SK-N-SH (cell line): ENCODE data around the gene GLG1. TPM values are rescaled to one million over a fixed set of nuclear protein-coding genes. Genes with fewer than 3 reads are reported as not detected.

Experiments used
- CTCF ChIA-PET: fragments of 300-600, 350-600 bp; formaldehyde crosslinking; extraction: SDS; loops from one replicate; lab custom pipeline; 2021; lab: Yijun Ruan, JAX
- POLR2A ChIA-PET: fragments of 350-600 bp; sonication (Branson Sonifier 250); formaldehyde crosslinking; extraction: SDS; loops from one replicate; lab custom pipeline; 2020; ENCODE audit warnings: antibody characterized with exemption, inconsistent platforms; lab: Yijun Ruan, JAX
- DNase-seq: peaks from one replicate; pipeline ENCODE4 v3.0.0; 2012
- H2AFZ ChIP-seq: fragments of 200-600 bp; sonication (generic); 2 replicates; pipeline ENCODE4 v1.8.1; 2016; ENCODE audit warnings: antibody characterized with exemption, mild to moderate bottlenecking, low read depth
- H3F3A ChIP-seq: fragments of 200-600 bp; sonication (generic); replicated peaks from 2 replicates; pipeline ENCODE3; 2016; ENCODE audit warnings: antibody characterized with exemption, mild to moderate bottlenecking; ENCODE audit not compliant: insufficient read depth
- H3K27ac ChIP-seq, 2 experiments: fragments of 200-500 bp in 1 of 2; fragments of 200-600 bp in 1 of 2; sonication (Bioruptor generic) in 1 of 2; sonication (generic), shearing (Covaris generic) in 1 of 2; 2 replicates each; pipeline versions ENCODE4 v1.5.1 to v1.6.1; 2014 to 2016; ENCODE audit warnings: low read depth in 2 of 2, inconsistent platforms in 1 of 2, low read length in 1 of 2, mild to moderate bottlenecking in 1 of 2, mixed read lengths in 1 of 2
- H3K27me3 ChIP-seq: fragments of 200-600 bp; sonication (generic), shearing (Covaris generic); 2 replicates; pipeline ENCODE4 v1.6.1; 2016; ENCODE audit warnings: mixed run types; ENCODE audit not compliant: insufficient read depth
- H3K36me3 ChIP-seq, 2 experiments: fragments of 200-500 bp in 1 of 2; fragments of 200-600 bp in 1 of 2; sonication (Bioruptor generic) in 1 of 2; sonication (generic) in 1 of 2; replicated peaks in 1 of 2; 2 replicates each; pipeline versions ENCODE3 to v1.5.1; 2014 to 2016; ENCODE audit warnings: low read length in 1 of 2, mild to moderate bottlenecking in 1 of 2; ENCODE audit not compliant: insufficient read depth in 2 of 2, control insufficient read depth in 1 of 2
- H3K4me1 ChIP-seq, 2 experiments: fragments of 200-500 bp in 1 of 2; fragments of 200-600 bp in 1 of 2; sonication (Bioruptor generic) in 1 of 2; sonication (generic), shearing (Covaris generic) in 1 of 2; 2 replicates each; pipeline versions ENCODE4 v1.5.1 to v1.6.1; 2014 to 2016; ENCODE audit warnings: low read depth in 1 of 2, low read length in 1 of 2, mixed run types in 1 of 2; ENCODE audit not compliant: insufficient read depth in 2 of 2, control insufficient read depth in 1 of 2
- H3K4me2 ChIP-seq: fragments of 200-600 bp; sonication (generic), shearing (Covaris generic); 2 replicates; pipeline ENCODE4 v1.6.1; 2017; ENCODE audit warnings: mixed run types
- H3K4me3 ChIP-seq, 2 experiments: fragments of 200-500 bp in 1 of 2; fragments of 200-600 bp in 1 of 2; sonication (Bioruptor generic) in 1 of 2; sonication (generic), shearing (Covaris generic) in 1 of 2; 2 replicates each; pipeline versions ENCODE4 v1.5.1 to v1.8.1; 2014 to 2016; ENCODE audit warnings: low read depth in 2 of 2, inconsistent platforms in 1 of 2, low read length in 1 of 2, mild to moderate bottlenecking in 1 of 2, mixed read lengths in 1 of 2, moderate library complexity in 1 of 2
- H3K79me2 ChIP-seq: fragments of 200-600 bp; sonication (generic); 2 replicates; pipeline ENCODE4 v1.8.1; 2017; ENCODE audit warnings: mild to moderate bottlenecking; ENCODE audit not compliant: insufficient read depth
- H3K9ac ChIP-seq: fragments of 200-600 bp; sonication (generic); 2 replicates; pipeline ENCODE4 v1.6.1; 2017; ENCODE audit warnings: mixed run types
- H3K9me2 ChIP-seq: fragments of 200-600 bp; sonication (generic); 2 replicates; pipeline ENCODE4 v1.6.1; 2017; ENCODE audit warnings: mixed run types
- H3K9me3 ChIP-seq: fragments of 200-600 bp; sonication (generic); 2 replicates; pipeline ENCODE4 v1.6.1; 2017; ENCODE audit warnings: mixed run types, mild to moderate bottlenecking, moderate library complexity
- H4K20me1 ChIP-seq: fragments of 200-600 bp; sonication (generic); 2 replicates; pipeline ENCODE4 v1.6.1; 2017; ENCODE audit warnings: mild to moderate bottlenecking, mixed run types; ENCODE audit not compliant: insufficient read depth
- EZH2phosphoT487 ChIP-seq: fragments of 200-600 bp; sonication (generic); IDR thresholded peaks from 2 replicates; pipeline ENCODE4 v1.6.1; 2017; ENCODE audit warnings: low read depth, mixed run types, mild to moderate bottlenecking, antibody characterized with exemption, moderate library complexity, borderline replicate concordance
- FOXM1 ChIP-seq: IDR thresholded peaks from 2 replicates; pipeline ENCODE4 v1.4.0; 2012; ENCODE audit warnings: low read depth, mild to moderate bottlenecking
- GABPA ChIP-seq: IDR thresholded peaks from 2 replicates; pipeline ENCODE4 v1.4.0; 2012; ENCODE audit warnings: low read depth, mild to moderate bottlenecking
- GATA2 ChIP-seq: sonication (generic); formaldehyde crosslinking; IDR thresholded peaks from 2 replicates; pipeline ENCODE4 v1.5.0; 2020; ENCODE audit warnings: mild to moderate bottlenecking, missing genetic modification reagents
- JUND ChIP-seq: IDR thresholded peaks from 2 replicates; pipeline ENCODE4 v1.4.0; 2012
- MEF2A ChIP-seq: IDR thresholded peaks from 2 replicates; pipeline ENCODE4 v1.4.0; 2012; ENCODE audit warnings: low read depth, borderline replicate concordance
- MXI1 ChIP-seq: IDR thresholded peaks from 2 replicates; pipeline ENCODE4 v1.6.1; 2012; ENCODE audit warnings: mild to moderate bottlenecking, low read depth, low read length, improper control_type of control experiment
- PBX3 ChIP-seq: IDR thresholded peaks from 2 replicates; pipeline ENCODE4; 2012
- POLR2AphosphoS5 ChIP-seq: IDR thresholded peaks from 2 replicates; pipeline ENCODE4 v1.6.1; 2012; ENCODE audit warnings: low read depth, low read length
- RAD21 ChIP-seq: IDR thresholded peaks from 2 replicates; pipeline ENCODE4 v1.6.1; 2012; ENCODE audit warnings: mild to moderate bottlenecking, low read length
- RCOR1 ChIP-seq: fragments of 150-350 bp; IDR thresholded peaks from 2 replicates; pipeline ENCODE4 v1.6.1; 2017; ENCODE audit warnings: antibody characterized with exemption, low read length
- RFX5 ChIP-seq: IDR thresholded peaks from 2 replicates; pipeline ENCODE4 v1.6.1; 2012; ENCODE audit warnings: mild to moderate bottlenecking, improper control_type of control experiment, low read length
- RXRA ChIP-seq: IDR thresholded peaks from 2 replicates; pipeline ENCODE4 v1.4.0; 2012; ENCODE audit warnings: low read depth, mild to moderate bottlenecking, borderline replicate concordance
- ZBTB33 ChIP-seq: IDR thresholded peaks from 2 replicates; pipeline ENCODE4 v1.4.0; 2012; ENCODE audit warnings: low read depth, borderline replicate concordance
- WGBS: methylation state at CpG from one replicate; pipeline ENCODE4 v1.1.6; 2017; ENCODE audit warnings: low lambda C conversion rate; 5-methylcytosine and 5-hydroxymethylcytosine counted together
- polyA plus RNA-seq, 3 experiments: library from polyadenylated mRNA; depleted of rRNA; stranded (reverse); fragments of >200 nt; gene quantifications; 2 replicates each; pipeline ENCODE4 v1.2.3, GENCODE V29; 2012
- TF ChIP-seq, protein P1 (sequence below): IDR thresholded peaks from 2 replicates; pipeline ENCODE4 v1.4.0; 2012; ENCODE audit warnings: low read depth, borderline replicate concordance
- TF ChIP-seq, protein P2 (sequence below): IDR thresholded peaks from 2 replicates; pipeline ENCODE4 v1.6.1; 2012; ENCODE audit warnings: mild to moderate bottlenecking, low read depth, low read length, moderate library complexity

GLG1 gene
- polyA plus RNA-seq, 1 of the 3 experiments (the other 2 are of a cell fraction): 71.1 TPM

DNA sequence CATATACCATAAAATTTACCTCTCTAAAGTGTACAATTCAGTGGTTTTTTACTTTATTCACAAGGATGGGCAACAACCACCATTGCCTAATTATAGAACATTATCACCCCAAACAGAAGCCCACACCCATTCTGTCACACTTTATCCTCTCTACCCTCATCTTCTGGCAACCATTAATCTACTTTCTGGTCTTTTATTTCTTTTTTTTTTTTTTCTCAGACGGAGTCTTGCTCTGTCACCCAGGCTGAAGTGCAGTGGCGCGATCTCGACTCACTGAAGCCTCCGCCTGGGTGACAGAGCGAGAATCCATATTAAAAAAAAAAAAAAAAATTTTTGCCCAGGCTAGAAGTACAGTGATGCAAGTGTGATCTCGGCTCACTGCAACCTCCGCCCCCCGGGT lies 95.0 kb downstream of the GLG1 start (continued):
- TF ChIP-seq RXRA: no peak
- TF ChIP-seq, protein P1, sequence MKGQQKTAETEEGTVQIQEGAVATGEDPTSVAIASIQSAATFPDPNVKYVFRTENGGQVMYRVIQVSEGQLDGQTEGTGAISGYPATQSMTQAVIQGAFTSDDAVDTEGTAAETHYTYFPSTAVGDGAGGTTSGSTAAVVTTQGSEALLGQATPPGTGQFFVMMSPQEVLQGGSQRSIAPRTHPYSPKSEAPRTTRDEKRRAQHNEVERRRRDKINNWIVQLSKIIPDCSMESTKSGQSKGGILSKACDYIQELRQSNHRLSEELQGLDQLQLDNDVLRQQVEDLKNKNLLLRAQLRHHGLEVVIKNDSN: no peak

DNA sequence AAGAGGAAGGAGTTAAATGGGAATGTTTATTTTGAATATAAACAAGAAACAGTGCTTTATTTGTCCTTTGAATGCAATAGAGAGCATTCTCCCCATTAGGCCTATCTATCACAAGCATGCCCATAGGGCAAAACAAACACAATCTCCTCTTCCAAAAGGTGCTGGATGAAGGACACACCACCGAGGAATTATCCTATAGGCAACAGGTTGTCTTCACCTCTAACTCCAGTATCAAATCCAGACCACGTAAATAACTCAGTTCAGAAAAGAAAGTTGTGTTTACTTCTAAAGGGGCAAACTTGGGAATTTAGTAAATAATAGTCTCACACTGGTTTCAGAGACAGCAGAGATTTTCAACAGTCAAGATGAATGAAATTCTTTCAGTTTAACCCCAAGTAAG lies 101.9 kb downstream of the GLG1 start:
- no peak overlapping the region for H3K4me2 ChIP-seq
- 88% methylated on average over 2 of the region's 2 CpGs for WGBS
- H3K4me3 ChIP-seq: no peak overlapping the region
- no peak overlapping the region for H2AFZ ChIP-seq
- H3K79me2 ChIP-seq: peaks cover 28% of the 10 kb centered on the region; the same call in 1 of the 2 replicates
- TF ChIP-seq POLR2AphosphoS5: no peak
- no peak for TF ChIP-seq RAD21
- TF ChIP-seq JUND: no peak
- TF ChIP-seq, protein P1: no peak
- no peak for TF ChIP-seq GATA2 (CRISPR knock-in tag)
- no peak for TF ChIP-seq ZBTB33
- TF ChIP-seq MXI1: no peak
- no peak for TF ChIP-seq FOXM1
- no peak for TF ChIP-seq PBX3
- TF ChIP-seq MEF2A: no peak
- no peak for TF ChIP-seq EZH2phosphoT487
- TF ChIP-seq RFX5: no peak
- no peak for TF ChIP-seq GABPA
- TF ChIP-seq, protein P2, sequence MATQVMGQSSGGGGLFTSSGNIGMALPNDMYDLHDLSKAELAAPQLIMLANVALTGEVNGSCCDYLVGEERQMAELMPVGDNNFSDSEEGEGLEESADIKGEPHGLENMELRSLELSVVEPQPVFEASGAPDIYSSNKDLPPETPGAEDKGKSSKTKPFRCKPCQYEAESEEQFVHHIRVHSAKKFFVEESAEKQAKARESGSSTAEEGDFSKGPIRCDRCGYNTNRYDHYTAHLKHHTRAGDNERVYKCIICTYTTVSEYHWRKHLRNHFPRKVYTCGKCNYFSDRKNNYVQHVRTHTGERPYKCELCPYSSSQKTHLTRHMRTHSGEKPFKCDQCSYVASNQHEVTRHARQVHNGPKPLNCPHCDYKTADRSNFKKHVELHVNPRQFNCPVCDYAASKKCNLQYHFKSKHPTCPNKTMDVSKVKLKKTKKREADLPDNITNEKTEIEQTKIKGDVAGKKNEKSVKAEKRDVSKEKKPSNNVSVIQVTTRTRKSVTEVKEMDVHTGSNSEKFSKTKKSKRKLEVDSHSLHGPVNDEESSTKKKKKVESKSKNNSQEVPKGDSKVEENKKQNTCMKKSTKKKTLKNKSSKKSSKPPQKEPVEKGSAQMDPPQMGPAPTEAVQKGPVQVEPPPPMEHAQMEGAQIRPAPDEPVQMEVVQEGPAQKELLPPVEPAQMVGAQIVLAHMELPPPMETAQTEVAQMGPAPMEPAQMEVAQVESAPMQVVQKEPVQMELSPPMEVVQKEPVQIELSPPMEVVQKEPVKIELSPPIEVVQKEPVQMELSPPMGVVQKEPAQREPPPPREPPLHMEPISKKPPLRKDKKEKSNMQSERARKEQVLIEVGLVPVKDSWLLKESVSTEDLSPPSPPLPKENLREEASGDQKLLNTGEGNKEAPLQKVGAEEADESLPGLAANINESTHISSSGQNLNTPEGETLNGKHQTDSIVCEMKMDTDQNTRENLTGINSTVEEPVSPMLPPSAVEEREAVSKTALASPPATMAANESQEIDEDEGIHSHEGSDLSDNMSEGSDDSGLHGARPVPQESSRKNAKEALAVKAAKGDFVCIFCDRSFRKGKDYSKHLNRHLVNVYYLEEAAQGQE: no peak
- TF ChIP-seq RCOR1: no peak
- ChIA-PET CTCF (no interaction called here), POLR2A (no interaction called here)
- no peak overlapping the region for H3K27ac ChIP-seq
- H3K27me3 ChIP-seq: no peaks in the 10 kb centered on the region
- peaks cover 20% of the 10 kb centered on the region for H3F3A ChIP-seq
- H3K4me1 ChIP-seq: peaks cover 0 to 20% of the 10 kb centered on the region in 2 experiments; a peak in 2 of 4 replicates
- no peak overlapping the region for H3K9ac ChIP-seq
- no peaks in the 10 kb centered on the region for H3K9me2 ChIP-seq
- DNase-seq: no peak
- no peaks in the 10 kb centered on the region for H3K9me3 ChIP-seq
- H4K20me1 ChIP-seq: no peaks in the 10 kb centered on the region
- H3K36me3 ChIP-seq: peaks cover 10 to 27% of the 10 kb centered on the region in 2 experiments
